Karpas-422 (cell line): ENCODE results near the gene GAB2. TPM values are rescaled to one million over a fixed set of nuclear protein-coding genes. Genes with fewer than 3 reads are reported as not detected.

Experiments
- DNase-seq: peaks from one replicate; pipeline ENCODE4 v3.0.0-alpha.2; 2015
- H2AFZ ChIP-seq: fragments of 200-600 bp; sonication (generic); 2 replicates; pipeline ENCODE4 v1.6.1; 2014; ENCODE audit warnings: antibody characterized with exemption, low read length, mixed read lengths
- H3K27ac ChIP-seq: fragments of 200-600 bp; sonication (generic); 2 replicates; pipeline ENCODE4 v1.5.1; 2014; ENCODE audit warnings: mild to moderate bottlenecking, low read length, moderate library complexity
- H3K27me3 ChIP-seq: fragments of 200-600 bp; sonication (generic); 2 replicates; pipeline ENCODE4 v1.6.1; 2014; ENCODE audit warnings: low read length, mixed read lengths
- H3K36me3 ChIP-seq: fragments of 200-600 bp; sonication (generic); 2 replicates; pipeline ENCODE4 v1.6.1; 2014; ENCODE audit warnings: low read length, mixed read lengths; ENCODE audit not compliant: insufficient read depth
- H3K4me1 ChIP-seq: fragments of 200-600 bp; sonication (generic); 2 replicates; pipeline ENCODE4 v1.6.1; 2014; ENCODE audit warnings: mild to moderate bottlenecking, low read length, mixed read lengths
- H3K4me2 ChIP-seq: fragments of 200-600 bp; sonication (generic); 2 replicates; pipeline ENCODE4 v1.6.1; 2014; ENCODE audit warnings: low read length, low read depth, mild to moderate bottlenecking; ENCODE audit not compliant: poor library complexity, severe bottlenecking
- H3K4me3 ChIP-seq: fragments of 200-600 bp; sonication (generic); 2 replicates; pipeline ENCODE4 v1.5.1; 2014; ENCODE audit warnings: mild to moderate bottlenecking, antibody characterized with exemption, low read length, mixed read lengths
- H3K79me2 ChIP-seq: fragments of 200-600 bp; sonication (generic); 2 replicates; pipeline ENCODE4 v1.6.1; 2014; ENCODE audit warnings: mild to moderate bottlenecking, low read length, mixed read lengths
- H3K9ac ChIP-seq: fragments of 200-600 bp; sonication (generic); 2 replicates; pipeline ENCODE4 v1.6.0; 2014; ENCODE audit warnings: low read length
- H3K9me2 ChIP-seq: fragments of 200-600 bp; sonication (generic), shearing (Covaris generic); replicated peaks from 2 replicates; pipeline ENCODE4 v1.6.0; 2014; ENCODE audit warnings: mild to moderate bottlenecking, low read length, moderate library complexity; ENCODE audit not compliant: insufficient read depth
- H3K9me3 ChIP-seq: fragments of 300-700, 200-600 bp; sonication (generic); 2 replicates; pipeline ENCODE4 v1.6.1; 2014; ENCODE audit warnings: low read length, mixed read lengths
- H4K20me1 ChIP-seq: fragments of 200-600 bp; sonication (generic); 2 replicates; pipeline ENCODE4 v1.6.1; 2014; ENCODE audit warnings: mild to moderate bottlenecking, antibody characterized with exemption, low read length, low read depth; ENCODE audit not compliant: insufficient read depth
- total RNA-seq: library from RNA; depleted of rRNA; stranded (reverse); fragments of >200 nt; shearing (Covaris generic); gene quantifications from 2 replicates; pipeline ENCODE4 v1.2.3, GENCODE V29; 2014; ENCODE audit warnings: low replicate concordance

GAB2 gene
- total RNA-seq, 1 experiment from 2014 or later: 2.7 TPM

GRCh38 chr11:78417888-78418583, 416 bp upstream of the GAB2 start:
- peak; percentile 89 for DNase-seq
- H3K27me3 ChIP-seq: no peaks in the 10 kb centered on the region
- peaks cover 43% of the 10 kb centered on the region for H3K4me1 ChIP-seq
- H3K4me3 ChIP-seq: peak overlapping the region; percentile 71
- no peaks in the 10 kb centered on the region; the same call in 1 of the 2 replicates for H4K20me1 ChIP-seq
- H3K9me3 ChIP-seq: no peaks in the 10 kb centered on the region
- H3K27ac ChIP-seq: no peak overlapping the region
- H3K9ac ChIP-seq: peak overlapping the region; percentile 70
- H3K9me2 ChIP-seq: no peaks in the 10 kb centered on the region
- H3K4me2 ChIP-seq: peak overlapping the region; percentile 78
- H2AFZ ChIP-seq: peak overlapping the region; percentile 45; the same call in 1 of the 2 replicates
- H3K36me3 ChIP-seq: no peaks in the 10 kb centered on the region
- no peaks in the 10 kb centered on the region for H3K79me2 ChIP-seq

GRCh38 chr11:78416285-78417174, 1.1 kb downstream of the GAB2 start:
- Histone ChIP-seq H3K27ac (no peak overlapping the region), H3K9me2 (no peaks in the 10 kb centered on the region), H3K4me2 (peak overlapping the region; percentile 94), H3K79me2 (no peaks in the 10 kb centered on the region), H4K20me1 (no peaks in the 10 kb centered on the region; the same call in 1 of the 2 replicates), H3K4me3 (peak overlapping the region; percentile 71), H3K9ac (peak overlapping the region; percentile 67), H2AFZ (peak overlapping the region; percentile 79), H3K9me3 (no peaks in the 10 kb centered on the region), H3K27me3 (no peaks in the 10 kb centered on the region), H3K36me3 (no peaks in the 10 kb centered on the region), H3K4me1 (peaks cover 43% of the 10 kb centered on the region)
- DNase-seq: peak; percentile 90

- no peak for DNase-seq
- Histone ChIP-seq H3K9me3 (peaks cover 4% of the 10 kb centered on the region), H3K27me3 (no peaks in the 10 kb centered on the region), H3K9ac (0 out of 2 replicates have a peak overlapping the region, but pooled peaks have one; percentile 17), H3K4me3 (0 out of 2 replicates have a peak overlapping the region, but pooled peaks have one; percentile 21), H3K36me3 (no peaks in the 10 kb centered on the region), H3K9me2 (no peaks in the 10 kb centered on the region), H2AFZ (no peak overlapping the region), H3K4me1 (peaks cover 34% of the 10 kb centered on the region), H3K27ac (0 out of 2 replicates have a peak overlapping the region, but pooled peaks have one; percentile 20), H4K20me1 (no peaks in the 10 kb centered on the region; the same call in 1 of the 2 replicates), H3K79me2 (no peaks in the 10 kb centered on the region), H3K4me2 (peak overlapping the region; percentile 38)
These were observed 2.3 kb downstream of the GAB2 start for GRCh38 chr11:78415338-78415737.

- Histone ChIP-seq H3K27me3 (no peaks in the 10 kb centered on the region), H3K27ac (no peak overlapping the region), H3K9ac (no peak overlapping the region), H3K9me3 (peaks cover 9% of the 10 kb centered on the region), H3K4me1 (peaks cover 34% of the 10 kb centered on the region), H4K20me1 (no peaks in the 10 kb centered on the region; the same call in 1 of the 2 replicates), H3K36me3 (no peaks in the 10 kb centered on the region), H3K9me2 (no peaks in the 10 kb centered on the region), H3K79me2 (no peaks in the 10 kb centered on the region), H3K4me3 (no peak overlapping the region), H2AFZ (no peak overlapping the region), H3K4me2 (no peak overlapping the region)
- DNase-seq: peak; percentile 63
These were observed 3.1 kb downstream of the GAB2 start for GRCh38 chr11:78414321-78415051.

- peak; percentile 19 for DNase-seq
These were observed 9.0 kb downstream of the GAB2 start for GRCh38 chr11:78408619-78409018.

GRCh38 chr11:78406568-78407196, 10.9 kb downstream of the GAB2 start:
- H2AFZ ChIP-seq: no peak overlapping the region
- H3K9ac ChIP-seq: no peak overlapping the region
- H3K27me3 ChIP-seq: no peaks in the 10 kb centered on the region
- no peak overlapping the region for H3K27ac ChIP-seq
- H4K20me1 ChIP-seq: no peaks in the 10 kb centered on the region
- no peaks in the 10 kb centered on the region for H3K4me1 ChIP-seq
- no peaks in the 10 kb centered on the region for H3K79me2 ChIP-seq
- no peaks in the 10 kb centered on the region for H3K9me2 ChIP-seq
- H3K4me3 ChIP-seq: no peak overlapping the region
- peaks cover 9% of the 10 kb centered on the region for H3K9me3 ChIP-seq
- no peaks in the 10 kb centered on the region for H3K36me3 ChIP-seq
- peak; percentile 31 for DNase-seq
- H3K4me2 ChIP-seq: no peak overlapping the region

More at GRCh38 chr11:78408619-78409018, 9.0 kb downstream of the GAB2 start:
- no peaks in the 10 kb centered on the region for H4K20me1 ChIP-seq
- no peaks in the 10 kb centered on the region for H3K79me2 ChIP-seq
- no peak overlapping the region for H3K4me3 ChIP-seq
- no peak overlapping the region for H3K27ac ChIP-seq
- no peak overlapping the region for H3K4me2 ChIP-seq
- no peaks in the 10 kb centered on the region for H3K4me1 ChIP-seq
- no peak overlapping the region for H3K9ac ChIP-seq
- H3K9me2 ChIP-seq: no peaks in the 10 kb centered on the region
- no peaks in the 10 kb centered on the region for H3K27me3 ChIP-seq
- H3K36me3 ChIP-seq: no peaks in the 10 kb centered on the region
- peaks cover 9% of the 10 kb centered on the region for H3K9me3 ChIP-seq
- no peak overlapping the region for H2AFZ ChIP-seq

- H3K9ac ChIP-seq: no peak overlapping the region
- H2AFZ ChIP-seq: no peak overlapping the region
- no peaks in the 10 kb centered on the region for H4K20me1 ChIP-seq
- H3K36me3 ChIP-seq: no peaks in the 10 kb centered on the region
- H3K27me3 ChIP-seq: no peaks in the 10 kb centered on the region
- no peak for DNase-seq
- peaks cover 9% of the 10 kb centered on the region for H3K9me3 ChIP-seq
- H3K79me2 ChIP-seq: no peaks in the 10 kb centered on the region
- no peak overlapping the region for H3K4me2 ChIP-seq
- no peak overlapping the region for H3K27ac ChIP-seq
- no peak overlapping the region for H3K4me3 ChIP-seq
- no peaks in the 10 kb centered on the region for H3K4me1 ChIP-seq
- no peaks in the 10 kb centered on the region for H3K9me2 ChIP-seq
These were observed 11.8 kb downstream of the GAB2 start for GRCh38 chr11:78405805-78406204.
